ENCODE results near the gene LEMD1.
"Not testable (repeated sequence)": the region's sequence is repeated elsewhere in the genome, so short reads cannot be mapped to it uniquely, and the experiment has no call there.

The LEMD1 gene

GRCh38 chr1:205424901-205425600 lies 3.2 kb upstream of the LEMD1 start:
- peak; percentile 26 for DNase-seq

GRCh38 chr1:205423814-205424399 lies 2.1 kb upstream of the LEMD1 start:
- DNase-seq = no peak

GRCh38 chr1:205422993-205423642 lies 1.3 kb upstream of the LEMD1 start:
- peak; percentile 66 for DNase-seq

- no peak for DNase-seq
These were observed 918 bp downstream of the LEMD1 start for GRCh38 chr1:205420938-205421337.

GRCh38 chr1:205417870-205418635 lies 3.8 kb downstream of the LEMD1 start:
- DNase-seq = no peak

GRCh38 chr1:205416322-205416721 lies 5.5 kb downstream of the LEMD1 start:
- DNase-seq = no peak

- DNase-seq = no peak
These were observed 11.1 kb downstream of the LEMD1 start for GRCh38 chr1:205410581-205411298.

- DNase-seq = no peak
These were observed 13.9 kb downstream of the LEMD1 start for GRCh38 chr1:205407970-205408369.

GRCh38 chr1:205406252-205406651 lies 15.6 kb downstream of the LEMD1 start:
- not testable (repeated sequence) for DNase-seq

- not testable (repeated sequence) for DNase-seq
These were observed 17.4 kb downstream of the LEMD1 start for GRCh38 chr1:205404484-205404883.

GRCh38 chr1:205398586-205398985 lies 23.3 kb downstream of the LEMD1 start:
- no peak for DNase-seq

- peak; percentile 89 for DNase-seq
These were observed 24.8 kb downstream of the LEMD1 start for GRCh38 chr1:205396967-205397616.

GRCh38 chr1:205395616-205396015 lies 26.2 kb downstream of the LEMD1 start:
- no peak for DNase-seq

GRCh38 chr1:205392650-205393049 lies 29.2 kb downstream of the LEMD1 start:
- no peak for DNase-seq

GRCh38 chr1:205391386-205391785 lies 30.5 kb downstream of the LEMD1 start:
- no peak for DNase-seq

GRCh38 chr1:205387845-205388244 lies 34.0 kb downstream of the LEMD1 start:
- no peak for DNase-seq

- DNase-seq = not testable (repeated sequence)
These were observed 38.9 kb downstream of the LEMD1 start for GRCh38 chr1:205382990-205383389.

GRCh38 chr1:205382561-205382960 lies 39.3 kb downstream of the LEMD1 start:
- DNase-seq = no peak

- DNase-seq = no peak
These were observed 40.6 kb downstream of the LEMD1 start for GRCh38 chr1:205381305-205381704.

- no peak for DNase-seq
These were observed 41.0 kb downstream of the LEMD1 start for GRCh38 chr1:205380882-205381281.

GRCh38 chr1:205379056-205379455 lies 42.8 kb downstream of the LEMD1 start:
- DNase-seq = no peak

GRCh38 chr1:205377355-205377754 lies 44.5 kb downstream of the LEMD1 start:
- no peak for DNase-seq
